Measurements from ENCODE around the gene BCAS3.

Gene BCAS3

GRCh38 chr17:61296058-61296457, 618.4 kb downstream of the BCAS3 start:
- Histone ChIP-seq H3K27ac (ENCODE audit: low read depth, low read length) (no peak overlapping the region), H3K4me1 (ENCODE audit: control insufficient read depth, low read length) (no peaks in the 10 kb centered on the region), H3K4me2 (ENCODE audit: low read length) (no peak overlapping the region), H3K79me2 (ENCODE audit: control insufficient read depth, low read length) (no peaks in the 10 kb centered on the region), H3K4me3 (ENCODE audit: low read length) (no peak overlapping the region), H3K27me3 (ENCODE audit: control insufficient read depth, low read length) (peaks cover 3% of the 10 kb centered on the region; the same call in 1 of the 2 replicates), H3K9me3 (ENCODE audit: control insufficient read depth, insufficient read depth, low read length) (no peaks in the 10 kb centered on the region), H3K9me2 (replicated peaks; ENCODE audit: control insufficient read depth, low read length) (no peaks in the 10 kb centered on the region), H3K36me3 (ENCODE audit: control insufficient read depth, low read length) (no peaks in the 10 kb centered on the region), H4K20me1 (ENCODE audit: control insufficient read depth, insufficient read depth, low read depth, low read length) (no peaks in the 10 kb centered on the region), H3F3A (ENCODE audit: control insufficient read depth, insufficient read depth) (no peaks in the 10 kb centered on the region)
- TF ChIP-seq CTCF (IDR thresholded peaks at IDR 0.05; ENCODE audit: low read depth, low read length, poor library complexity, severe bottlenecking) (no peak), EZH2phosphoT487 (IDR thresholded peaks at IDR 0.05; ENCODE audit: borderline replicate concordance, low read length) (no peak)

- no peak for TF ChIP-seq CTCF (IDR thresholded peaks at IDR 0.05; ENCODE audit: low read depth, low read length, poor library complexity, severe bottlenecking)
- TF ChIP-seq EZH2phosphoT487 (IDR thresholded peaks at IDR 0.05; ENCODE audit: borderline replicate concordance, low read length): no peak
- Histone ChIP-seq H3K4me1 (ENCODE audit: control insufficient read depth, low read length) (no peaks in the 10 kb centered on the region), H3K27ac (ENCODE audit: low read depth, low read length) (no peak overlapping the region), H3K36me3 (ENCODE audit: control insufficient read depth, low read length) (no peaks in the 10 kb centered on the region), H3K4me2 (ENCODE audit: low read length) (no peak overlapping the region), H3K9me2 (replicated peaks; ENCODE audit: control insufficient read depth, low read length) (no peaks in the 10 kb centered on the region), H3K79me2 (ENCODE audit: control insufficient read depth, low read length) (no peaks in the 10 kb centered on the region), H3K9me3 (ENCODE audit: control insufficient read depth, insufficient read depth, low read length) (no peaks in the 10 kb centered on the region), H3F3A (ENCODE audit: control insufficient read depth, insufficient read depth) (no peaks in the 10 kb centered on the region), H3K4me3 (ENCODE audit: low read length) (no peak overlapping the region), H4K20me1 (ENCODE audit: control insufficient read depth, insufficient read depth, low read depth, low read length) (no peaks in the 10 kb centered on the region), H3K27me3 (ENCODE audit: control insufficient read depth, low read length) (peaks cover 4% of the 10 kb centered on the region; the same call in 1 of the 2 replicates)
Observed at GRCh38 chr17:61299517-61300513, 622.2 kb downstream of the BCAS3 start.

- Histone ChIP-seq H3K27ac (ENCODE audit: low read depth, low read length) (no peak overlapping the region), H3K4me2 (ENCODE audit: low read length) (no peak overlapping the region), H3K4me1 (ENCODE audit: control insufficient read depth, low read length) (no peaks in the 10 kb centered on the region), H3K9me3 (ENCODE audit: control insufficient read depth, insufficient read depth, low read length) (no peaks in the 10 kb centered on the region), H3K79me2 (ENCODE audit: control insufficient read depth, low read length) (no peaks in the 10 kb centered on the region), H4K20me1 (ENCODE audit: control insufficient read depth, insufficient read depth, low read depth, low read length) (no peaks in the 10 kb centered on the region), H3K36me3 (ENCODE audit: control insufficient read depth, low read length) (no peaks in the 10 kb centered on the region), H3K4me3 (ENCODE audit: low read length) (no peak overlapping the region), H3K27me3 (ENCODE audit: control insufficient read depth, low read length) (peaks cover 4% of the 10 kb centered on the region; the same call in 1 of the 2 replicates), H3F3A (ENCODE audit: control insufficient read depth, insufficient read depth) (no peaks in the 10 kb centered on the region), H3K9me2 (replicated peaks; ENCODE audit: control insufficient read depth, low read length) (no peaks in the 10 kb centered on the region)
- TF ChIP-seq CTCF (IDR thresholded peaks at IDR 0.05; ENCODE audit: low read depth, low read length, poor library complexity, severe bottlenecking) (no peak), EZH2phosphoT487 (IDR thresholded peaks at IDR 0.05; ENCODE audit: borderline replicate concordance, low read length) (no peak)
Observed at GRCh38 chr17:61302953-61303816, 625.5 kb downstream of the BCAS3 start.

All from DOHH2 (cell line).